ENCODE data around the gene GRAMD4. TPM values are rescaled to one million over a fixed set of nuclear protein-coding genes. Genes with fewer than 3 reads are reported as not detected.

Gene GRAMD4
- total and polyA plus RNA-seq, 10 of the 15 experiments (the other 5 are each of a cell fraction or from before 2014, with no cell fraction given): 0.21 to 45.5 (median 10.6) TPM

DNA sequence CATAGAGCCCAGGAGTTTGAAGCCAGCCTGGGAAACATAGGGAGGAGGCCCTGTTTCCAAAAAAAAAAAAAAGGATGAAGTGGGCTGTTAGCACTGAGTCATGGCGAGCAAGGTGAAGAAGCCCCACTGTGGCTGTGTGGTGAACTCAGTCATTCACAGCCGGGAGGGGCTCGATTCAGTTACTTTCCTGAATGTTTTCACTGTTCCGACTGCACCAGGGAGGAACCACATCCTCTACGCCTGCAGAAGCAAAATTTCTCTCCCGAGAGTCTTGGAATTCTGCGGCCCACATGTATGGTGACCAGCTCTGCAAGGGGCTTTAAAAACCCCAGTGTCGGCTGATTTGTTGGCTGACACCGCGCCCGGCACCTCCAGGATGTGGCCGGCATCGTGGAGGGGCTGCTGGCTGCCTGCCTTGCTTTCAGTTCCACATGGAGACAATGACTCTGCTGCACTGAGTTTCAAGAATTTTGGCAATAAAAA is 27.8 kb upstream of the GRAMD4 start (continued):
- TF ChIP-seq, protein P1, sequence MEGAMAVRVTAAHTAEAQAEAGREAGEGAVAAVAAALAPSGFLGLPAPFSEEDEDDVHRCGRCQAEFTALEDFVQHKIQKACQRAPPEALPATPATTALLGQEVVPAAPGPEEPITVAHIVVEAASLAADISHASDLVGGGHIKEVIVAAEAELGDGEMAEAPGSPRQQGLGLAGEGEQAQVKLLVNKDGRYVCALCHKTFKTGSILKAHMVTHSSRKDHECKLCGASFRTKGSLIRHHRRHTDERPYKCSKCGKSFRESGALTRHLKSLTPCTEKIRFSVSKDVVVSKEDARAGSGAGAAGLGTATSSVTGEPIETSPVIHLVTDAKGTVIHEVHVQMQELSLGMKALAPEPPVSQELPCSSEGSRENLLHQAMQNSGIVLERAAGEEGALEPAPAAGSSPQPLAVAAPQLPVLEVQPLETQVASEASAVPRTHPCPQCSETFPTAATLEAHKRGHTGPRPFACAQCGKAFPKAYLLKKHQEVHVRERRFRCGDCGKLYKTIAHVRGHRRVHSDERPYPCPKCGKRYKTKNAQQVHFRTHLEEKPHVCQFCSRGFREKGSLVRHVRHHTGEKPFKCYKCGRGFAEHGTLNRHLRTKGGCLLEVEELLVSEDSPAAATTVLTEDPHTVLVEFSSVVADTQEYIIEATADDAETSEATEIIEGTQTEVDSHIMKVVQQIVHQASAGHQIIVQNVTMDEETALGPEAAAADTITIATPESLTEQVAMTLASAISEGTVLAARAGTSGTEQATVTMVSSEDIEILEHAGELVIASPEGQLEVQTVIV (IDR thresholded peaks at IDR 0.05; ENCODE audit: borderline replicate concordance, partially characterized antibody): no peak
- 0 out of 2 replicates have a peak, but pooled peaks have one; percentile 37 for TF ChIP-seq NBN (IDR thresholded peaks at IDR 0.05)
- TF ChIP-seq, protein P2, sequence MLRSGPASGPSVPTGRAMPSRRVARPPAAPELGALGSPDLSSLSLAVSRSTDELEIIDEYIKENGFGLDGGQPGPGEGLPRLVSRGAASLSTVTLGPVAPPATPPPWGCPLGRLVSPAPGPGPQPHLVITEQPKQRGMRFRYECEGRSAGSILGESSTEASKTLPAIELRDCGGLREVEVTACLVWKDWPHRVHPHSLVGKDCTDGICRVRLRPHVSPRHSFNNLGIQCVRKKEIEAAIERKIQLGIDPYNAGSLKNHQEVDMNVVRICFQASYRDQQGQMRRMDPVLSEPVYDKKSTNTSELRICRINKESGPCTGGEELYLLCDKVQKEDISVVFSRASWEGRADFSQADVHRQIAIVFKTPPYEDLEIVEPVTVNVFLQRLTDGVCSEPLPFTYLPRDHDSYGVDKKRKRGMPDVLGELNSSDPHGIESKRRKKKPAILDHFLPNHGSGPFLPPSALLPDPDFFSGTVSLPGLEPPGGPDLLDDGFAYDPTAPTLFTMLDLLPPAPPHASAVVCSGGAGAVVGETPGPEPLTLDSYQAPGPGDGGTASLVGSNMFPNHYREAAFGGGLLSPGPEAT (IDR thresholded peaks at IDR 0.05; ENCODE audit: low read depth): peak; percentile 76
- TF ChIP-seq MTA2 (IDR thresholded peaks at IDR 0.05; ENCODE audit: low read depth): peak; percentile 80
- TF ChIP-seq EED (IDR thresholded peaks at IDR 0.05; ENCODE audit: low read depth): peak; percentile 85
- TF ChIP-seq, protein P3, sequence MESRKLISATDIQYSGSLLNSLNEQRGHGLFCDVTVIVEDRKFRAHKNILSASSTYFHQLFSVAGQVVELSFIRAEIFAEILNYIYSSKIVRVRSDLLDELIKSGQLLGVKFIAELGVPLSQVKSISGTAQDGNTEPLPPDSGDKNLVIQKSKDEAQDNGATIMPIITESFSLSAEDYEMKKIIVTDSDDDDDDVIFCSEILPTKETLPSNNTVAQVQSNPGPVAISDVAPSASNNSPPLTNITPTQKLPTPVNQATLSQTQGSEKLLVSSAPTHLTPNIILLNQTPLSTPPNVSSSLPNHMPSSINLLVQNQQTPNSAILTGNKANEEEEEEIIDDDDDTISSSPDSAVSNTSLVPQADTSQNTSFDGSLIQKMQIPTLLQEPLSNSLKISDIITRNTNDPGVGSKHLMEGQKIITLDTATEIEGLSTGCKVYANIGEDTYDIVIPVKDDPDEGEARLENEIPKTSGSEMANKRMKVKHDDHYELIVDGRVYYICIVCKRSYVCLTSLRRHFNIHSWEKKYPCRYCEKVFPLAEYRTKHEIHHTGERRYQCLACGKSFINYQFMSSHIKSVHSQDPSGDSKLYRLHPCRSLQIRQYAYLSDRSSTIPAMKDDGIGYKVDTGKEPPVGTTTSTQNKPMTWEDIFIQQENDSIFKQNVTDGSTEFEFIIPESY (IDR thresholded peaks at IDR 0.05): no peak
- no peak for TF ChIP-seq HDGF (IDR thresholded peaks at IDR 0.05)
- TF ChIP-seq BACH1 (IDR thresholded peaks at IDR 0.05; ENCODE audit: borderline replicate concordance): peak; percentile 68; the same call in 1 of the 2 replicates
- no peak for TF ChIP-seq MTA3 (IDR thresholded peaks at IDR 0.05; ENCODE audit: borderline replicate concordance, low read length)
- TF ChIP-seq RFX5 (IDR thresholded peaks at IDR 0.05; ENCODE audit: low read depth, low read length): peak; percentile 58; the same call in 1 of the 2 replicates
- TF ChIP-seq TAF1 (IDR thresholded peaks at IDR 0.05; ENCODE audit: borderline replicate concordance, low read depth, low read length): no peak
- TF ChIP-seq GABPA (IDR thresholded peaks at IDR 0.05; ENCODE audit: low read depth): no peak
- TF ChIP-seq, protein P4, sequence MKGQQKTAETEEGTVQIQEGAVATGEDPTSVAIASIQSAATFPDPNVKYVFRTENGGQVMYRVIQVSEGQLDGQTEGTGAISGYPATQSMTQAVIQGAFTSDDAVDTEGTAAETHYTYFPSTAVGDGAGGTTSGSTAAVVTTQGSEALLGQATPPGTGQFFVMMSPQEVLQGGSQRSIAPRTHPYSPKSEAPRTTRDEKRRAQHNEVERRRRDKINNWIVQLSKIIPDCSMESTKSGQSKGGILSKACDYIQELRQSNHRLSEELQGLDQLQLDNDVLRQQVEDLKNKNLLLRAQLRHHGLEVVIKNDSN (IDR thresholded peaks at IDR 0.05; ENCODE audit: borderline replicate concordance, extremely low read length, insufficient read depth, low read depth, low read length): no peak
- no peak for TF ChIP-seq ZNF207 (IDR thresholded peaks at IDR 0.05; ENCODE audit: borderline replicate concordance)
- TF ChIP-seq ZNF622 (IDR thresholded peaks at IDR 0.05): no peak
- TF ChIP-seq YY1 (IDR thresholded peaks at IDR 0.05; ENCODE audit: low read depth, low read length): peak; percentile 31; the same call in 1 of the 2 replicates
- TF ChIP-seq CREM (IDR thresholded peaks at IDR 0.05; ENCODE audit: low read depth): peak; percentile 63; the same call in 1 of the 2 replicates
- peak; percentile 38 for TF ChIP-seq ATF7 (IDR thresholded peaks at IDR 0.05; ENCODE audit: low read depth)
- no peak for TF ChIP-seq ASH2L (IDR thresholded peaks at IDR 0.05; ENCODE audit: borderline replicate concordance, low read depth)
- 0 out of 2 replicates have a peak, but pooled peaks have one; percentile 50 for TF ChIP-seq TCF12 (IDR thresholded peaks at IDR 0.05; ENCODE audit: low read depth, low read length)
- TF ChIP-seq, protein P5, sequence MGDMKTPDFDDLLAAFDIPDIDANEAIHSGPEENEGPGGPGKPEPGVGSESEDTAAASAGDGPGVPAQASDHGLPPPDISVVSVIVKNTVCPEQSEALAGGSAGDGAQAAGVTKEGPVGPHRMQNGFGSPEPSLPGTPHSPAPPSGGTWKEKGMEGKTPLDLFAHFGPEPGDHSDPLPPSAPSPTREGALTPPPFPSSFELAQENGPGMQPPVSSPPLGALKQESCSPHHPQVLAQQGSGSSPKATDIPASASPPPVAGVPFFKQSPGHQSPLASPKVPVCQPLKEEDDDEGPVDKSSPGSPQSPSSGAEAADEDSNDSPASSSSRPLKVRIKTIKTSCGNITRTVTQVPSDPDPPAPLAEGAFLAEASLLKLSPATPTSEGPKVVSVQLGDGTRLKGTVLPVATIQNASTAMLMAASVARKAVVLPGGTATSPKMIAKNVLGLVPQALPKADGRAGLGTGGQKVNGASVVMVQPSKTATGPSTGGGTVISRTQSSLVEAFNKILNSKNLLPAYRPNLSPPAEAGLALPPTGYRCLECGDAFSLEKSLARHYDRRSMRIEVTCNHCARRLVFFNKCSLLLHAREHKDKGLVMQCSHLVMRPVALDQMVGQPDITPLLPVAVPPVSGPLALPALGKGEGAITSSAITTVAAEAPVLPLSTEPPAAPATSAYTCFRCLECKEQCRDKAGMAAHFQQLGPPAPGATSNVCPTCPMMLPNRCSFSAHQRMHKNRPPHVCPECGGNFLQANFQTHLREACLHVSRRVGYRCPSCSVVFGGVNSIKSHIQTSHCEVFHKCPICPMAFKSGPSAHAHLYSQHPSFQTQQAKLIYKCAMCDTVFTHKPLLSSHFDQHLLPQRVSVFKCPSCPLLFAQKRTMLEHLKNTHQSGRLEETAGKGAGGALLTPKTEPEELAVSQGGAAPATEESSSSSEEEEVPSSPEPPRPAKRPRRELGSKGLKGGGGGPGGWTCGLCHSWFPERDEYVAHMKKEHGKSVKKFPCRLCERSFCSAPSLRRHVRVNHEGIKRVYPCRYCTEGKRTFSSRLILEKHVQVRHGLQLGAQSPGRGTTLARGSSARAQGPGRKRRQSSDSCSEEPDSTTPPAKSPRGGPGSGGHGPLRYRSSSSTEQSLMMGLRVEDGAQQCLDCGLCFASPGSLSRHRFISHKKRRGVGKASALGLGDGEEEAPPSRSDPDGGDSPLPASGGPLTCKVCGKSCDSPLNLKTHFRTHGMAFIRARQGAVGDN (IDR thresholded peaks at IDR 0.05): peak; percentile 26; the same call in 1 of the 2 replicates
